Esophagus muscularis mucosa (tissue), 4 donors: ENCODE results near the gene WDR87. TPM values are rescaled to one million over a fixed set of nuclear protein-coding genes. Genes with fewer than 3 reads are reported as not detected.

Source experiments
- DNase-seq: peaks from one replicate; pipeline ENCODE4 v3.0.0-alpha.2; 2017; ENCODE audit errors: extremely low spot score
- H3K27ac ChIP-seq, 4 donors: fragments of 200-600 bp; sonication (generic); replicated peaks in 1 of 4; 1 replicate in 3 of 4; 2 replicates in 1 of 4; pipeline ENCODE4 v1.5.1; 2016 to 2019; ENCODE audit warnings: mild to moderate bottlenecking in 1 of 4
- H3K27me3 ChIP-seq, 4 donors: fragments of 200-600 bp; sonication (generic); one replicate each; pipeline versions ENCODE4 v1.5.1 to v1.6.0; 2016 to 2019
- H3K36me3 ChIP-seq, 4 donors: fragments of 200-600 bp; sonication (generic); one replicate each; pipeline ENCODE4 v1.5.1; 2016 to 2019
- H3K4me1 ChIP-seq, 4 donors: fragments of 200-600 bp; sonication (generic); one replicate each; pipeline ENCODE4 v1.5.1; 2016 to 2019
- H3K4me3 ChIP-seq, 4 donors: fragments of 200-600 bp; sonication (generic); 1 replicate in 2 of 4; 2 replicates in 2 of 4; pipeline ENCODE4 v1.5.1; 2016 to 2019; ENCODE audit warnings: mild to moderate bottlenecking in 4 of 4, moderate library complexity in 1 of 4
- H3K9me3 ChIP-seq, 4 donors: fragments of 200-600 bp; sonication (generic); 1 replicate in 3 of 4; 2 replicates in 1 of 4; pipeline ENCODE4 v1.5.1; 2016 to 2019
- CTCF ChIP-seq, 3 experiments: fragments of 200-600 bp in 2 of 3; fragments of 450-650 bp in 1 of 3; sonication (generic) in 2 of 3; IDR thresholded peaks; one replicate each; pipeline ENCODE4 v1.5.1; 2017 to 2019; ENCODE audit warnings: antibody characterized with exemption in 3 of 3, mild to moderate bottlenecking in 2 of 3, moderate library complexity in 1 of 3
- EP300 ChIP-seq: sonication (generic); formaldehyde crosslinking; IDR thresholded peaks from one replicate; pipeline ENCODE4 v1.6.1; 2017; ENCODE audit warnings: antibody characterized with exemption
- POLR2A ChIP-seq: fragments of 450-650 bp; IDR thresholded peaks from one replicate; pipeline ENCODE4 v1.6.1; 2017; ENCODE audit warnings: antibody characterized with exemption, moderate library complexity, mild to moderate bottlenecking, low read depth
- POLR2AphosphoS5 ChIP-seq, 2 donors: sonication (generic); formaldehyde crosslinking; IDR thresholded peaks; one replicate each; pipeline ENCODE4 v1.6.1; 2017; ENCODE audit warnings: antibody characterized with exemption in 2 of 2
- WGBS: methylation state at CpG from one replicate; pipeline ENCODE4 v1.1.5; 2018; 5-methylcytosine and 5-hydroxymethylcytosine counted together
- intact Hi-C: fragments of 100-400 bp; cut with DNase I; formaldehyde crosslinking; loops from one replicate; pipeline ENCODE4 v1.15.1; 2023
- total RNA-seq, 4 donors: library from RNA; depleted of rRNA; stranded (reverse); fragments of >200 nt; gene quantifications; one replicate each; pipeline versions ENCODE4 v1.1.0 to v1.2.1, GENCODE V29; 2016

The WDR87 gene
- total RNA-seq, 4 donors from 2014 or later = not detected

GRCh38 chr19:37906869-37907734 lies 708 bp upstream of the WDR87 start, which contains the start of gene SIPA1L3:
TSS of gene SIPA1L3 (plus strand) at chr19:37907208. CDS start at chr19:38081566, 174,358 bp downstream.
- WGBS = 1% methylated on average over 20 of the region's 95 CpGs
- H3K36me3 ChIP-seq = no peaks in the 10 kb centered on the region
- H3K9me3 ChIP-seq = no peaks in the 10 kb centered on the region
- intact Hi-C loops = loop anchor here (10.0 kb wide), 2 partner anchors 148 to 428 kb away; partner anchors contain the start of gene CATSPERG
- H3K4me3 ChIP-seq = peak within 1 kb of the TSS; percentile 76 to 99 (median 91)
- TF ChIP-seq POLR2A (peak; percentile 31), CTCF (IDR thresholded peaks at IDR 0.05) (peak in 1 of 3 experiments; percentile 27), EP300 (no peak), POLR2AphosphoS5 (IDR thresholded peaks at IDR 0.05) (peak; percentile 71 to 96)
- peaks cover 12 to 23% (median 19%) of the 10 kb centered on the region in 4 donors for H3K4me1 ChIP-seq
- peak; percentile 97 for DNase-seq
- no peaks in the 10 kb centered on the region for H3K27me3 ChIP-seq
- H3K27ac ChIP-seq = peak within 1 kb of the TSS; percentile 70 to 81 (median 75)

DNA sequence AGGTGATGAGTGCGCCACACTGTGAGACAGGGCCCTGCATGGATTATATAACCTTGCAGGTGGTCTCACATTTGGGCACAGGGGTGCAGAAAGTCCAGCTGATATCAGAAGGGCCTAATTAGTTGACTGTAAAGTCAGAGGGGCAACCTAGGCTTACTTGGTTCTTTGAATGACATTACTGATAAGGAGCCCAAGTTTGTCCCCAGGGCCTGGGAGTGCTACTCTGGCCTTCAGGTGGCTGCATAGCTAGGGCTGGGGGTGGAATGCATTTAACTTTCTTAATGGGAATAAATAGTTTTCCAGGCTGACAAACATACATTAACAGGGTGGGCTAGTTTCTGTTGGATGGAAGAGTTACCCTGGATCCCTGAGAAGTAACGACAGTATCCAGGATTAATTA lies 3.3 kb downstream of the WDR87 start:
- no peak for DNase-seq
- Histone ChIP-seq H3K4me1 (peaks cover 11 to 13% (median 11%) of the 10 kb centered on the region in 4 donors), H3K4me3 (no peak overlapping the region), H3K27ac (no peak overlapping the region), H3K27me3 (no peaks in the 10 kb centered on the region), H3K36me3 (no peaks in the 10 kb centered on the region), H3K9me3 (no peaks in the 10 kb centered on the region)
- TF ChIP-seq POLR2AphosphoS5 (IDR thresholded peaks at IDR 0.05) = no peak
- no peak for TF ChIP-seq CTCF (IDR thresholded peaks at IDR 0.05)
- TF ChIP-seq EP300 = no peak
- no peak for TF ChIP-seq POLR2A
- intact Hi-C loops = loop anchor here (10.0 kb wide), 2 partner anchors 152 to 432 kb away; partner anchors contain the start of gene CATSPERG
- WGBS = 88% methylated on average over 2 of the region's 2 CpGs

- TF ChIP-seq POLR2A = no peak
- TF ChIP-seq CTCF (IDR thresholded peaks at IDR 0.05) = peak; percentile 54 to 66 (median 61)
- Histone ChIP-seq H3K27ac (no peak overlapping the region), H3K4me3 (no peak overlapping the region), H3K9me3 (no peaks in the 10 kb centered on the region), H3K36me3 (no peaks in the 10 kb centered on the region), H3K27me3 (no peaks in the 10 kb centered on the region), H3K4me1 (peaks cover 6 to 9% (median 7%) of the 10 kb centered on the region in 4 donors)
- intact Hi-C loops = loop anchor here (10.0 kb wide), 2 partner anchors 152 to 432 kb away; partner anchors contain the start of gene CATSPERG
- 6% methylated on average over 4 of the region's 4 CpGs for WGBS
- DNase-seq = peak; percentile 93
Measured at GRCh38 chr19:37902668-37903067, 3.7 kb downstream of the WDR87 start.

DNA sequence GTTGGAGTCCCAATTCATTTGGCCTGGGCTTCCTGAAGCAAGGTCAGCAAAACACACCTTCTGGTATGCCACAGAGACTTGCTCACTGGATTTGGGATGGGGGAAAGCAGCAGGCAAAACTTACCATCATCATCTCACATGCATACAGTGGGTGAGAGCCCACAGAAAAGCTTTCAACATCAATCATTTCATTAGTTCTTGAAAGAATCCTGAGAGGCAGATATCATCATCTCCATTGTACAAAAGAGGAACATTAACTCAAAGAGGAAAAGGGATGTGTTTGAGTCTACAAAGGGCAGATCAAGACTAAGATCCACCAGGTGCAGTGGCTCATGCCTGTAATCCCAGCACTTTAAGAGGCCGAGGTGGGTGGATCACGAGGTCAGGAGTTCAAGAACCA lies 6.4 kb downstream of the WDR87 start:
- WGBS = 72% methylated on average over 2 of the region's 2 CpGs
- Histone ChIP-seq H3K27ac (no peak overlapping the region), H3K4me3 (no peak overlapping the region), H3K9me3 (no peaks in the 10 kb centered on the region), H3K36me3 (no peaks in the 10 kb centered on the region), H3K4me1 (no peaks in the 10 kb centered on the region), H3K27me3 (no peaks in the 10 kb centered on the region)
- no peak for DNase-seq
- TF ChIP-seq POLR2A (no peak), EP300 (no peak), CTCF (IDR thresholded peaks at IDR 0.05) (no peak), POLR2AphosphoS5 (IDR thresholded peaks at IDR 0.05) (no peak)
- intact Hi-C loops = loop anchor here (5.0 to 10.0 kb wide), 3 partner anchors 155 to 435 kb away; partner anchors contain the start of gene CATSPERG
